RWPE1 (cell line): ENCODE data around the gene DPPA4.

ENCODE experiments used
- CTCF ChIA-PET: fragments of 350-600 bp; sonication (Branson Sonifier 250); formaldehyde crosslinking; extraction: SDS; loops from one replicate; lab custom pipeline; 2021; lab: Yijun Ruan, JAX
- POLR2A ChIA-PET: fragments of 400-600 bp; formaldehyde crosslinking; extraction: SDS; loops from one replicate; lab custom pipeline; 2020; ENCODE audit warnings: antibody characterized with exemption; ENCODE audit not compliant: low non-redundant PET; lab: Yijun Ruan, JAX
- DNase-seq: peaks from one replicate; pipeline ENCODE4 v3.0.0; 2012; ENCODE audit warnings: low spot score
- H3K27ac ChIP-seq: fragments of 450-650 bp; 2 replicates; pipeline ENCODE4 v1.5.1; 2017
- CTCF ChIP-seq: fragments of 450-650 bp; conservative IDR thresholded peaks from 2 replicates; pipeline ENCODE4 v1.5.1; 2017; ENCODE audit warnings: low read depth, mild to moderate bottlenecking

DPPA4 gene

GRCh38 chr3:109356442-109357155 is 19.3 kb upstream of the DPPA4 start:
- H3K27ac ChIP-seq: no peak overlapping the region
- TF ChIP-seq CTCF: no peak
- DNase-seq: no peak
- ChIA-PET CTCF (no interaction called here), POLR2A (no interaction called here)

GRCh38 chr3:109355625-109356441 is 18.5 kb upstream of the DPPA4 start:
- H3K27ac ChIP-seq: no peak overlapping the region
- no peak for DNase-seq
- ChIA-PET CTCF (no interaction called here), POLR2A (no interaction called here)
- TF ChIP-seq CTCF: no peak

GRCh38 chr3:109353057-109353456 is 15.7 kb upstream of the DPPA4 start:
- H3K27ac ChIP-seq: no peak overlapping the region
- no peak for TF ChIP-seq CTCF
- no peak for DNase-seq
- CTCF ChIA-PET: no interaction called here
- POLR2A ChIA-PET: no interaction called here

GRCh38 chr3:109351231-109351630 is 13.9 kb upstream of the DPPA4 start:
- POLR2A ChIA-PET: no interaction called here
- CTCF ChIA-PET: no interaction called here
- no peak for DNase-seq
- H3K27ac ChIP-seq: no peak overlapping the region
- no peak for TF ChIP-seq CTCF

- ChIA-PET CTCF (no interaction called here), POLR2A (no interaction called here)
- no peak overlapping the region for H3K27ac ChIP-seq
- no peak for TF ChIP-seq CTCF
- DNase-seq: no peak
Measured at GRCh38 chr3:109346770-109347295, 9.5 kb upstream of the DPPA4 start.

GRCh38 chr3:109346099-109346498 is 8.8 kb upstream of the DPPA4 start:
- CTCF ChIA-PET: no interaction called here
- no peak for TF ChIP-seq CTCF
- no peak for DNase-seq
- no peak overlapping the region for H3K27ac ChIP-seq
- POLR2A ChIA-PET: no interaction called here
